GM20000 (cell line): Measurements from ENCODE around the gene PLEKHG7.
"Not testable (repeated sequence)": the region's sequence is repeated elsewhere in the genome, so short reads cannot be mapped to it uniquely, and the experiment has no call there.

Experiments
- DNase-seq: peaks from one replicate; pipeline ENCODE4 v3.0.0; 2012; ENCODE audit warnings: low spot score
- TF ChIP-seq, protein P1 (sequence below): IDR thresholded peaks from 2 replicates; pipeline ENCODE4 v1.5.1; 2012; ENCODE audit warnings: mild to moderate bottlenecking, control low read depth; ENCODE audit errors: extremely low read depth, missing control alignments

Gene PLEKHG7

DNA sequence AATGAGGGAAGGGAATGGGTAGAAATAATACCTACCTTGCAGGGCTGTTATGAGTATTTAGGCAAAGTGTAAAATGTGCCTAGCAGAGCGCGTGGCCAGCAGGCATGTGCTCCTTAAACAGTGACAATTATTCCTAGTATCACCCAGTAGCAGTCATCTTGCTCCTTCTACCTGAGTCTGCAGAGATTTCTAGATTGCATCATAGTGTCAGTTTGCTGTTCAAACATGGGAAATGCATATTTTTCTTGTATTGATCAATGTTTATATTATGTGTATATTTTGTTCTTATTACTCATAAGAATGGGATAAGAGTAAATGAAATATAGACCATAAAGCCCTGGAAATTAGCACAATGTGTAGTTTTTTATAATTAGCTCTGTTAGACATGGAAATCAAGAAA lies 37.3 kb upstream of the PLEKHG7 start:
- no peak for DNase-seq
- TF ChIP-seq, protein P1, sequence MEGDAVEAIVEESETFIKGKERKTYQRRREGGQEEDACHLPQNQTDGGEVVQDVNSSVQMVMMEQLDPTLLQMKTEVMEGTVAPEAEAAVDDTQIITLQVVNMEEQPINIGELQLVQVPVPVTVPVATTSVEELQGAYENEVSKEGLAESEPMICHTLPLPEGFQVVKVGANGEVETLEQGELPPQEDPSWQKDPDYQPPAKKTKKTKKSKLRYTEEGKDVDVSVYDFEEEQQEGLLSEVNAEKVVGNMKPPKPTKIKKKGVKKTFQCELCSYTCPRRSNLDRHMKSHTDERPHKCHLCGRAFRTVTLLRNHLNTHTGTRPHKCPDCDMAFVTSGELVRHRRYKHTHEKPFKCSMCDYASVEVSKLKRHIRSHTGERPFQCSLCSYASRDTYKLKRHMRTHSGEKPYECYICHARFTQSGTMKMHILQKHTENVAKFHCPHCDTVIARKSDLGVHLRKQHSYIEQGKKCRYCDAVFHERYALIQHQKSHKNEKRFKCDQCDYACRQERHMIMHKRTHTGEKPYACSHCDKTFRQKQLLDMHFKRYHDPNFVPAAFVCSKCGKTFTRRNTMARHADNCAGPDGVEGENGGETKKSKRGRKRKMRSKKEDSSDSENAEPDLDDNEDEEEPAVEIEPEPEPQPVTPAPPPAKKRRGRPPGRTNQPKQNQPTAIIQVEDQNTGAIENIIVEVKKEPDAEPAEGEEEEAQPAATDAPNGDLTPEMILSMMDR, result no peak

DNA sequence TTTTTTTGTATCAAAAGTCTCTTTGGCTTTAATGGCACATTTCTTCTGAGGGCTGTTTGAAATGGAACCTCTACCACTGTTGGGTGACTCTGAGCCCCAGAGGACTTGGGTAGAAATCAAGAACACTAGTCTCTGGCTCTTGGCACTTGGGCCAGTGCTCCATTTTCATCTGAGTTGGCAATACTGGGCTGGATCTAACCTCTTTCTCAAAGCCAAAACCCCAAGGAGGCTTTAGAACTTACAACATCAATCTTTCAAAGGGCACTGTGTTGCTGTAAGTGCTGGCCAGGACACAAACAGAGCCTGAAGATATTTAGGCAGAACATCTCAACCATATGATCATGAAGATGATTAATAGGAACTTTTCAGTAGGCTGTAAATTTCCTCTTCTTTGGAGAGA lies 34.0 kb upstream of the PLEKHG7 start:
- TF ChIP-seq, protein P1, result no peak

DNA sequence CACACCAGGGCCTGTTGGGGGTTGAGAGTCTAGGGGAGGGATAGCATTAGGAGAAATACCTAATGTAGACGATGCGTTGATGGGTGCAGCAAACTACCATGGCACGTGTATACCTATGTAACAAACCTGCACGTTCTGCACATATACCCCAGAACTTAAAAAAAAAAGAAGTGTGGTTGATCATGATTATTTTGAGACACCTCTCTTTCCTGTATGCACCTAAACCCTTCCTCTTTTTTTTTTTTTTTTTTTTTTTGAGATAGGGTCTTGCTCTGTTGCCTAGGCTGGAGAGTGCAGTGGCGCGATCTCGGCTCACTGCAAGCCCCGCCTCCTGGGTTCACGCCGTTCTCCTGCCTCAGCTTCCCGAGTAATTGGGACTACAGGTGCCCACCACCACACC lies 31.3 kb upstream of the PLEKHG7 start:
- DNase-seq, result not testable (repeated sequence)

More for the DNA sequence above, 34.0 kb upstream of the PLEKHG7 start:
- DNase-seq, result no peak

DNA sequence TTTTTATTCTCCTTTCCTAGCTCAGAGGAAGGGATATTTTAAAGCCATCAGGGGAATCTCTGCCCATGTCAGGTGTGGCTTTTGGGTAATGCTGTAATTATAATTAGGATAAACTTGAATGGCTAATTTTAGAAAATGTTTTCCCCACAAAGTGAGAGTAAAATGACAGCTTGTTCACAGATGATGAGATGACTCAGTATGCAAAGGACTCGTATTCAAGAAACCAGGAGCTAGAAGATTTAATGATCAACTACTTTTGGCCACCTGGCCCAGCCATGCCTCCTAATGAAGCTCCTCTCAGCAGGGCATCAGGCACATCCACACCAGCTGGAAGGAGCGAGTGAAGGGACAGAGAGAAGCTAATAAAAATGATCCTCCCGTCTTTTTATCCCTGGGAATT lies 29.0 kb upstream of the PLEKHG7 start:
- DNase-seq, result no peak
- TF ChIP-seq, protein P1, result no peak

DNA sequence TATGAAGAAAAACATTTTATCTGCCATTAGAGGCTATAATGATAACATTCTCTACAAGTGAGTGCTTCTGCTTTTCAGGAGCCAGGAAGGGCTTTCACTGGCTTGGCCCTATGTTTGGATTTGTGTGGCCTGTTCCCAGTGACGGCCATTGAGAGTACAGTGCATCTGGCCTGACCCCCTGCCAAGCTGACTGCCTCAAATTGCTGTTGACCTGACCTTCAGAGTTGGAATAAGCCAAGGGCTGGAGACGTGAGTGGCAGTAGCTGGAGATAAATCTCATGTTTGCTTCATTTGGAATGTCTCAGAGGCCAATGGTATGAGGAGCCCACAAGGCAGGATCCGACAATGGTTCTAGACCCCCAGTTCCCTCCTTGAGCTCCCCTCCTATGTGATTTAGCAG lies 28.3 kb upstream of the PLEKHG7 start:
- TF ChIP-seq, protein P1, result no peak

GRCh38 chr12:92675092-92675865 lies 27.5 kb upstream of the PLEKHG7 start:
- DNase-seq, result no peak
- TF ChIP-seq, protein P1, result no peak

More for the DNA sequence above, 28.3 kb upstream of the PLEKHG7 start:
- DNase-seq, result no peak

DNA sequence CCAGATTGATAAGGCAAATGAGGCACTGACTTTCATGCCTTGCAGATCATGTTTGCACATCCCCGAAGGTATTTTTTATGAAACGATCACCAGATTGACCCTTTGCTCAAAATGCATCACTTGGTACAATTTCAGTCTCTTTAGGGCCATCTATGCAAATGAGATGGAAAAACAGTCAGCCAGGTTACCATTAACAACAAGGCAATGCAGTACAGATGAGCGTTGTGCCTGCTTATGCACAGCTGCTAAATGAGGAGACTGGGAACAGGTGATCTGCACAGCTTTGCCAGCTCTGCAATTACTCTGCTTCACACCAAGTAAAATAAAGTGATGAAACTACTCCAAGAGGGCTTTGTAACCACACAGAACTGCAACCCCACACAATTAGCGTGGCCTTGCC lies 26.1 kb upstream of the PLEKHG7 start:
- TF ChIP-seq, protein P1, result no peak
- DNase-seq, result no peak

DNA sequence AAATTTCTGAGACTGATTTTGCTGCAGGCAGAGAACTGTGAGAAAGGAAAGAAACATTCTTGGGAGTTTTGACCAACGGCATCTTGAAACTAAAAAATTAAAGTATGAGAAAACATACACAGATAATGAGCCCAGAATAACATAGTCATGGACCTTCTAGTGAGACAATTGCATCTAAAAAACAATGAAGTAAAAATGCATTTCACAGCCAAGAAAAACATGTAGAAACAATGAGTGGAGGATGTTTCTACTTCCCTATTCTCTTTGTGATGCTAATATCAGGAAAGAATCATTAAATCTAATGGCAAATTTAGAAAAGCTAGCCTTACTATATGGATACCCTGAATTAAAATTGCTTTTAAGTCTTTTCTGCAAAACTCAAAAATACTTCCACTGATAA lies 12.2 kb upstream of the PLEKHG7 start:
- TF ChIP-seq, protein P1, result no peak
- no peak for DNase-seq
